Globus pallidus (tissue), 1 donor: ENCODE data around the gene KCNQ1.

Experiments used
- DNase-seq: peaks from one replicate; pipeline ENCODE4 v3.0.0-alpha.2; 2015; ENCODE audit warnings: low spot score

Gene KCNQ1, protein sequence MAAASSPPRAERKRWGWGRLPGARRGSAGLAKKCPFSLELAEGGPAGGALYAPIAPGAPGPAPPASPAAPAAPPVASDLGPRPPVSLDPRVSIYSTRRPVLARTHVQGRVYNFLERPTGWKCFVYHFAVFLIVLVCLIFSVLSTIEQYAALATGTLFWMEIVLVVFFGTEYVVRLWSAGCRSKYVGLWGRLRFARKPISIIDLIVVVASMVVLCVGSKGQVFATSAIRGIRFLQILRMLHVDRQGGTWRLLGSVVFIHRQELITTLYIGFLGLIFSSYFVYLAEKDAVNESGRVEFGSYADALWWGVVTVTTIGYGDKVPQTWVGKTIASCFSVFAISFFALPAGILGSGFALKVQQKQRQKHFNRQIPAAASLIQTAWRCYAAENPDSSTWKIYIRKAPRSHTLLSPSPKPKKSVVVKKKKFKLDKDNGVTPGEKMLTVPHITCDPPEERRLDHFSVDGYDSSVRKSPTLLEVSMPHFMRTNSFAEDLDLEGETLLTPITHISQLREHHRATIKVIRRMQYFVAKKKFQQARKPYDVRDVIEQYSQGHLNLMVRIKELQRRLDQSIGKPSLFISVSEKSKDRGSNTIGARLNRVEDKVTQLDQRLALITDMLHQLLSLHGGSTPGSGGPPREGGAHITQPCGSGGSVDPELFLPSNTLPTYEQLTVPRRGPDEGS

DNA sequence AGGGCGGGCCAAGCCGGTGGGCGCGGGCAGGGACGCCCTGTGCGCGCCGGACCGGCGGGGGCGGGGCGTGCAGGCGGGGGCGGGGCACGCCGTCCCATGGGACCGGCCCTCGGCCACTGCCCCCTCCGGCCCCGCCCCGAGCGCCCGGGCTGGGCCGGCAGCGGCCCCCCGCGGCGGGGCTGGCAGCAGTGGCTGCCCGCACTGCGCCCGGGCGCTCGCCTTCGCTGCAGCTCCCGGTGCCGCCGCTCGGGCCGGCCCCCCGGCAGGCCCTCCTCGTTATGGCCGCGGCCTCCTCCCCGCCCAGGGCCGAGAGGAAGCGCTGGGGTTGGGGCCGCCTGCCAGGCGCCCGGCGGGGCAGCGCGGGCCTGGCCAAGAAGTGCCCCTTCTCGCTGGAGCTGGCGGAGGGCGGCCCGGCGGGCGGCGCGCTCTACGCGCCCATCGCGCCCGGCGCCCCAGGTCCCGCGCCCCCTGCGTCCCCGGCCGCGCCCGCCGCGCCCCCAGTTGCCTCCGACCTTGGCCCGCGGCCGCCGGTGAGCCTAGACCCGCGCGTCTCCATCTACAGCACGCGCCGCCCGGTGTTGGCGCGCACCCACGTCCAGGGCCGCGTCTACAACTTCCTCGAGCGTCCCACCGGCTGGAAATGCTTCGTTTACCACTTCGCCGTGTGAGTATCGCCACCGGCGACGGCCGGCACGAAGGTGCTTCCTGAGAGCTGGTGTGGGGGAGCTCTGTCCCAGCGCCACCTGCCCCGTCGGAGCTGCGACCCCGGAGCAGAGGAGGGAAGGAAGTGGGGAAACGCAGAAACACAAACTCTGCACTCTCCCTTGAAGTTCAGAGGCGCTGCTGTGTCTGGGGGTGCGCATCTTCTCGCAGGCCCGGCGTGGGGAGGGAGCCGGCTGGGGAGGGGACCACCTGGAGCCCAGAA lies at the start of gene KCNQ1:
TSS of gene KCNQ1 (plus strand) at position 188 of the 925 bp plus-strand sequence. CDS start at position 279, 91 bp downstream.
- peak; percentile 9 for DNase-seq

DNA sequence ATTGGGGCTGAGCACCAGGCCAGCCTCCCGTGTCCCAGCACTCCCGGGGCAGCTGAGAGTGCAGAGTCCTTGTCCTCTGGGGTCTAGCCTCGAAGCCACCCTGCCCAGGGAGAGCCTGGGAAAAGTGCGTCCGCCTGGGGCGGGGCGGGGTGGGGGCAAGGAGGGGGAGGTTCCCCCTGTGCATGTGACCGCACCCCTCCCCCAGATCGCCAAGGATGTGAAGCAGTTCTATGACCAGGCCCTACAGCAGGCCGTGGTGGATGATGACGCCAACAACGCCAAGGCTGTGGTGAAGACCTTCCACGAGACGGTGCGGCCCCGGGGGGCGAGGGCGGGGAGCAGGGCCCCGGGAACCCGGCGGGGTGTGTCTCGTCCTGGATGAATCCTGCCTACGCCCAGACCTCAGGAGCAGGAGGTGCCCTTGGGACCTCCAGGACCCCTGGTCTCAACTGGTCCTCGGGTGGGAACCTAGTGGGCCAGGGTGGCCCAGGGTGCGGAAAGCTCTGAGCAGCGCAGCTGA lies 49.5 kb upstream of the KCNQ1 start:
- DNase-seq, result no peak

DNA sequence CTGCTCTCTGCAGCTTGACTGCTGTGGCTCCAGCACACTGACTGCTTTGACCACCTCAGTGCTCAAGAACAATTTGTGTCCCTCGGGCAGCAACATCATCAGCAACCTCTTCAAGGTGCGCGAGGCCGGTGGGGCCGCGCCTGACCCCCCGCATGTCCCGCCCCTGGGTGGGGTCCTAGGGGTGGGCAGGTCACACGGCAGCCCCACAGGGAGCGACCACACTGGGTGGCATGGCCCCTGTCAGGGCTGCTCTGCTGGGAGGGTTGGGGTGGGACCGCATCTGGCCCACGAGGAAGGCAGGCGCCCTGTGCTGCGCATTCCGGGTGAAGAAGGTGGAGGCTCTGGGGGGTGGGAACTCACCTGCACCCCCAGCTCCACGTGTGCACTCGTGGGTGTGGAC lies 49.0 kb upstream of the KCNQ1 start:
- DNase-seq, result no peak

DNA sequence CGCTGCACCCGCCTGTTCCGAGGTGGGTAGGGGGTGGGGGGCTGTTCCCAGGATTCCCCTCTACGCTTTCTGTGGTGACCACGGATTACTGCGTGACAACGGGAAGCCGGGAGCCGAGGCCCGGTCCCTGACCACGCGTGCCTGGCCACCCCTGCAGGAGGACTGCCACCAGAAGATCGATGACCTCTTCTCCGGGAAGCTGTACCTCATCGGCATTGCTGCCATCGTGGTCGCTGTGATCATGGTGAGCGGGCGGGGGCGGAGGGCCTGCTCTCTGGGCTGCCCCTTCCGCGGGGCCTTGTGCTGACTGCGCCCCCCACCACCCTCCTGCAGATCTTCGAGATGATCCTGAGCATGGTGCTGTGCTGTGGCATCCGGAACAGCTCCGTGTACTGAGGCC lies 48.3 kb upstream of the KCNQ1 start:
- DNase-seq, result no peak

DNA sequence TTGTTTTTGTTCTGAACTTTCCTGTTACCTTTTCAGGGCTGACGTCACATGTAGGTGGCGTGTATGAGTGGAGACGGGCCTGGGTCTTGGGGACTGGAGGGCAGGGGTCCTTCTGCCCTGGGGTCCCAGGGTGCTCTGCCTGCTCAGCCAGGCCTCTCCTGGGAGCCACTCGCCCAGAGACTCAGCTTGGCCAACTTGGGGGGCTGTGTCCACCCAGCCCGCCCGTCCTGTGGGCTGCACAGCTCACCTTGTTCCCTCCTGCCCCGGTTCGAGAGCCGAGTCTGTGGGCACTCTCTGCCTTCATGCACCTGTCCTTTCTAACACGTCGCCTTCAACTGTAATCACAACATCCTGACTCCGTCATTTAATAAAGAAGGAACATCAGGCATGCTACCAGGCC lies 47.8 kb upstream of the KCNQ1 start:
- no peak for DNase-seq

DNA sequence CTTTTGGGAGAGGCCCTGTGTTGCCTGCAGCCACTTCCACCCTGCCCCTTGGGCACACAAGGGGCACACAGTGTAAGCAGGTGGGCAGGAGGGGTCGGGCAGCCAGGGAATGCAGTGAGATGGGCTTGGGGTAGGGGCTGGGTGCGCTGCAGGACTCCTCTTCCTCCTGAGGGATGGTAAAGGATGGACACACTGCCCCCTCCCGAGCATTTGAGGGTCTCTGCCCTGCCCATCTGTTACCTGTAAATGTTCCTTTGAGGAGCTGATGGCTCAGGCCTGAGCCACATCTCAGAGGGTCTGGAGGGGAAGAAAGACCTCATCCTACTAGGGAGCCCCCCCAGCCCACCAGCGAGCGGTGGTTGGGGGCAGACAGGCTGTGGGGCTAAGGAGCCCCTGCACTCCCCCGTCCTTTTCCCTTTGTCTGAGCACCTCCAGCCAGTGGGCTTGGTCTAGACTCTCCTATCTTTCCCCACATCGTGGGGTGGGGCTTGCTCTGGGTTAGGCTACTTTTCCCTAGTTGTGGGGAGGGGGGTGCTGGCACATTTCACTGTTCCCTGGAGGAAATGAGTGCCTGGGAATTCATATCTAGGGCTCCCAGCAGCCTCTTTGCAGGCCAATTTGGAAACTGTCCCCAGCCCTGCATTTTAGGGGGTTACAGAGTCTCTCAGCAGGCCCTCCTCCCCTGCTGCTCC lies 46.0 kb upstream of the KCNQ1 start:
- DNase-seq, result no peak

DNA sequence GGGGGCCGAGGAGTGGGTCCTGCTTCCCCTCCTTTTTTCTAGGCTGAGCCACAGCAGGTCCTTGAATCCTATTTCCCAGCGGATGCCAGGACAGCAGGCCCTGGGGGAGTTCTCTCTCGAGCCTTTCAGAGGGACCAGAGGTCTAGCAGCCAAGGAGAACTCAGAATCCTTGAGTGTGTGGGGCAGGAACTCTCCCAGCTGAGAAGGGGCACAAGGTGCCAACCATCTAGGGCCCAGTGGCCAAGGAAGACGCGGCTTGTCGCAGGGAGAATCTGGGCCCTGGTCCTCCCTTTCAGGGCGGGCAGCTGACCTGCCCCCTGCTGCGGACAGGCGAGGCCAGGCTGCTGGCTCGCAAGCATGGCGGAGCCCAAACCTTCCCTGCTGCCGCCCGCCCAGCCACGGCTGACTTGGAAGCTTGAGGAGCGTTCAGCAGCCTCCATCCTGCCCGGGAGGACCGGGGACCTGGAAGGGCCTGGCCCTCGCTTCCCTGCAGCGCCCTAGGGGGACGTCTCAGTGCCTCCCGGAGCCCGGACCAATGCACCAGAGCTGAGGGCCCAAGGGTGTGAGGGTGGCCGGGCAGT lies 45.2 kb upstream of the KCNQ1 start:
- DNase-seq, result no peak

DNA sequence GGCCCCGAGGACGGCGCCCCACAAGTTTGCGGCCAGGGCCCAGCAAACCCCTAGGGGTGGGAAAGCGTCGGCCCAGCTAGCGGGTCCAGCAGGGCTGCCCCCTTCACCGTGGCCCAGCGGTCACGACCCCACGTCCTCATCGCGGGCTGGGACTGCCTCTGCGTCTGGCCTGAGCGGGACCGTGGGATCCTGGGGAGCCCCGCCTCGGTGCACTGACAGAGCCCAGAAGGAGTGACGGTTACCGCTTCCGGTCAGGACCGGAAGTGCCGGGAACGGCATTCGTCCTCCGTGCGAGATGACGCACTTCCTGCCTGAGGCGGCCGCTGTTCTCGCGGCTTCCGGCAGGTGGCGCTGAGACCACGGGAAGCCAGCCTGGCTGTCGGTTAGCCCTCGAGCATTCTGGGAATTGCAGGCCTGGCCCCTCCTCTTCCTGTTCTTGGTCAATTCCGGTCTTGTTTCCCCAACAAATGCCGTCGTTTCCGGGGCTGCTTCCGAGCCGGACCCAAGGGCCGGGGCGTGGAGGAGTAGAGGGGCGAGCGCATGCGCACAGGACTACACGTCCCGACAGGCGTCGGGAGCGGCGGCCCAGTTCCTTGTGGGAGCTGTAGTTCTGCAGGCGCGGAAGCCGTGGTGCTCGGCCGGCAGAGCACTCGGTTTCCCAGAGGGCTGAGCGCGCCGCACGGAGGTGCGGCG lies 44.6 kb upstream of the KCNQ1 start, which contains the start of gene TSSC4:
TSS of gene TSSC4 (plus strand) at position 682 of the 693 bp plus-strand sequence. CDS start 1,884 bp downstream, outside the sequence.
- peak; percentile 100 for DNase-seq

DNA sequence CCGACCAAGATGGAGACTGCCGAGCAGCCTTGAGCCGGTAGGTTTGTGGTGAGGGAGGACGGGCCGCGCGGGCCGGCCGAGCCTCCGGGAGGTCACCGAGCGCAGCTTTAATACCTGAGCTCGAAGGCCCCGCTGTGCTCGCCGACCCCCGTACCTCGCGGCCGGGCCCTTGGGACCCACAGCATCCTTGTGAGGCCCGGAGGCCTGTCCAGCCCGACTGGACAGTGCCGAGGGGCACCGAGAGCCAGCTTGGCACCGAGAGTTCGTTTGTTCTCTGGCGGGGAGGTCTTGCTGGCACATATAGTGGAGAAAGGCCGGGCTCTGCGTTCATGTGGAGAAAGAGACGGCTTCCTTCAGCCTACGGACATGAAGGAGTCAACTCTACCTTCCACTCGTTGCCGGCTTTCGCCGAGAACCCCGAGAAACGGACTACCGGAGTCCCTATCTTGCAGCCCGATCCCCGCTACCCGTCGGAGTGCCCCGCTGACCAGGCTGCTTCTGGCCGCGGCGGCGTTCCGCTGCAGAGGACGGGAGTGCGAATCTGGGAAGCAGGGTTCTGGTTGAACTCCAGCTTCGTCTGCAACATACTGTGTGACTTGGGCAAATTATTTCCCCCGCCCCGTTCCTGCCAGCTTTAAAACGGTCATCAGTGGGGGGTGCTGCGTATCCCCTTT lies 43.9 kb upstream of the KCNQ1 start:
- no peak for DNase-seq

DNA sequence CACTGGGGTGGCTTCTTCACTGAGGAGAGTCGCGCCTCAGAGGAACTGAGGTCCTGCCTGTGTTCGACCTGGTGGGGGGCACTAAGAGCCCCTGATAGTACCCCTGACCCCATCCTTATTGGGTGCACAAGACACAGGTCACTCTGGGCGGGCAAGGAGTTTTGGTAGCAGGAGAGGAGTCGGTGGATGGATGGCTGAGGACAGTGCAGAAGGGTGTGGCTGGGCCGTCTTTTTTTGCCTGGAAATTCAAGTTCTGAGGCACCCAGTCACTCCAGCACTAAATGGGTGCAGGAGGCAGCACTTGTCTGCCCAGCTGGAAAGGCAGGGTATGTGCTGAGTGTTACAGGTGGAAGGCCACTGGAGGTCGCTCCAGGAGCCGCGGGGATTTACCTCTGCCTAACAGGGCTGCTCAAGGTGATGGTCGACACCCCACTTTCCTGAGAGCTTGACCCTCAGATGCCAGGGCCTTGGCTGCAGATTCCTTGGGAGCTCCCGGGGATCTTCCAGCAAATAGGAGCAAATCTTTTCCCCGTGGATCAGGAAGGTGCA lies 43.3 kb upstream of the KCNQ1 start:
- DNase-seq, result no peak

DNA sequence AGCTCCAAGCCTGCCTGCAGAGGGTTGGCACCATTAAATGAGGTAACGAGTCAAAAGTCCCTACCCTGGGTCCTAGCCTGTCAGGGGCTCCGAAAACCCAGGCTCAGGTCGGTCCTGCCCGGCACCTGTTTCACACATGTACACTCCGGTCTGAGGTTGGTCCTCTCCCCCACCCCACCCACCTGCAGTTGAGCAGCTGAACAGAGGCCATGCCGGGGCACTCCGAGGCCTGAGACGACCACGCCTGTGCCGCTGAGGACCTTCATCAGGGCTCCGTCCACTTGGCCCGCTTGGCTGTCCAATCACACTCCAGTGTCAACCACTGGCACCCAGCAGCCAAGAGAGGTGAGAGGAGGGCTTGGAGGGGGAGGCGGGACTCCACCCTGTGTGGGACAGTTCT lies 42.7 kb upstream of the KCNQ1 start:
- DNase-seq, result no peak

DNA sequence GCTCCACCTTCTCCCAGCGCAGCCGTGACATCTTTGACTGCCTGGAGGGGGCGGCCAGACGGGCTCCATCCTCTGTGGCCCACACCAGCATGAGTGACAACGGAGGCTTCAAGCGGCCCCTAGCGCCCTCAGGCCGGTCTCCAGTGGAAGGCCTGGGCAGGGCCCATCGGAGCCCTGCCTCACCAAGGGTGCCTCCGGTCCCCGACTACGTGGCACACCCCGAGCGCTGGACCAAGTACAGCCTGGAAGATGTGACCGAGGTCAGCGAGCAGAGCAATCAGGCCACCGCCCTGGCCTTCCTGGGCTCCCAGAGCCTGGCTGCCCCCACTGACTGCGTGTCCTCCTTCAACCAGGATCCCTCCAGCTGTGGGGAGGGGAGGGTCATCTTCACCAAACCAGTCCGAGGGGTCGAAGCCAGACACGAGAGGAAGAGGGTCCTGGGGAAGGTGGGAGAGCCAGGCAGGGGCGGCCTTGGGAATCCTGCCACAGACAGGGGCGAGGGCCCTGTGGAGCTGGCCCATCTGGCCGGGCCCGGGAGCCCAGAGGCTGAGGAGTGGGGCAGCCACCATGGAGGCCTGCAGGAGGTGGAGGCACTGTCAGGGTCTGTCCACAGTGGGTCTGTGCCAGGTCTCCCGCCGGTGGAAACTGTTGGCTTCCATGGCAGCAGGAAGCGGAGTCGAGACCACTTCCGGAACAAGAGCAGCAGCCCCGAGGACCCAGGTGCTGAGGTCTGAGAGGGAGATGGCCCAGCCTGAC lies 41.7 kb upstream of the KCNQ1 start:
- DNase-seq, result no peak

DNA sequence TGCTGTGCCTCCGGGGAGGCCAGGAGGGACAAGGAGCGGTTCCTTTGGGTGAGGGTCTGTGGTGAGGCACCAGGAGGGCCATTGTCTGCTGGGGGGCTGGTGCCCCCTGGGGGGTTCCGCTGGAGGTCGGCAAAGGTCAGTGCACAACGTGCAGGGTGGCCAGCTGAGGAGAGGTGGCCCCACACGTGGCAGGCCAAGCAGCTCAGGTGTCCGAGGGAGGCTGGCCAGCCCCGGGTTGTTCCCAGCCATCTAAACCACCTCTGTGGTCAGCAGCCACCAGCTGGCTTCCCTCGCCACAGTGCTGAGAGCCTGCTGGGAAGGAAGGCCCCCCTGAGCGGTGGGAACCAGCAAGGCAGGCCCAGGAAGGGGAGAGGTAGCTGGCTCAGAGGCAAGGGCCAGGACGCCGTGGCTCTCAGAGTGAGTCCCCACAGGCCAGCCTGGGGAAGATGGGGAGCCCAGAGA lies 40.0 kb upstream of the KCNQ1 start:
- no peak for DNase-seq

DNA sequence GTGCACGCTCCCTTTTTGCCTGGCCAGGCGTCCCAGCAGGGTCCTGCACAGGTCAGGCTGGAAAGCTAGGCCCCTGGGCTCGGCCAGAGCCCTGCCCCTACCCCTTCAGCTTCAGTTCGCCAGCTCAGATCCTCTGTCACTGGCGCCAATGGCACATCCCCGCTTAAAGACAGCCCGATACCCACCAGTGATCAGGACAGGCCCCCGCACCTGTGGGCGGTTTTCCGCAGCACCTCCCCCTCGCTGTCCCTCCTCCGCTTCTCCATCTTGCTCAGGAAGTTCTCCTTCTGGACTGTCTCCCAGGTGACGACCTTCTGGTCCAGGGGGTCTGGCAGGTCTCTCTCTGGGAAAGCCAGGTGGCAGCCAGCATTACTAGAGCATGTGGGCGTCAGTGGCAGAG lies 38.4 kb upstream of the KCNQ1 start:
- no peak for DNase-seq

DNA sequence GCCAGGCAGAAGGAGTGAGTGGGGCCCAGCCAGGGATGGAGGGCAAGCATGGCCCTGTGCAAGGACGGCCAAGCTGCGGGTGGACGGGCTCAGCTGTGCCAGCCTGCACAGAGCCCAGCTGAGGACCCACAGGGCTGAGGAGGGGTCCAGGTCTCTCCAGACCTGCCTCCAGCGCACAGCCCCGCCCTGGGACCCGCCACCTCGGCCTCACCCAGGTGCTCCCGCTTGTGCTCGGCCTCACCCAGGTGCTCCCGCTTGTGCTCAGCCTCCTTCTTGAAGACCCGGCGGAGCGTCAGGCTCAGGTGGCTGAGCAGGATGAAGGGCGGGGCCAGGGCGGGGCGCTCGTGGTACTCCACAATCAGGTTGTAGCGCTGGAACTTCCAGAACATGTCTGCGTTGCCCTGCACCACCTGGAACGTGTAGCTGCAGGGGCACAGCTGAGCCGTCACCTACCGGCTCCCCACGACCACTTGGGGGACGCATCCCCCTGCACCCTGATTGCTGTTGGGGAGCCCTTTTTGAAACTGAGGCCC lies 37.9 kb upstream of the KCNQ1 start:
- DNase-seq, result no peak

DNA sequence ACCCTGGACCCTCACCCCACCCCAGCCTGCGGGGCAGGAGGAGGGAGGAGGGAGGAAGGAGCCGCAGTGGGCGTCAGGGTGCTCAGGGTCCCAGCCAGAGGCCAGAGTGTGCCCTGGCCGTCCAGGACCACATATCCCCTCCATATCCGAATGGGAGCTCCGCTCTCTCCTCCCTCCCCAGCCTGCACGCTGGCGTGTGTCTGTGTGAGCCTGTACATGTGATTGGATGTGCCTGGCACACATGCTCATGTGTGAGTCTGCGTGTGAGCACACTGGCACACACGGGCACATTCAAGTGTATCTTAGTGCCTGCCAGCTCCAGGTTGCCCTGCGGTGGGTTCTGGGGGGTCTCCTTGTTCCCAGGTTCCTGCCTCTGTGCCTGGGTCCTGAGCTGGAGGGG lies 36.1 kb upstream of the KCNQ1 start:
- no peak for DNase-seq

DNA sequence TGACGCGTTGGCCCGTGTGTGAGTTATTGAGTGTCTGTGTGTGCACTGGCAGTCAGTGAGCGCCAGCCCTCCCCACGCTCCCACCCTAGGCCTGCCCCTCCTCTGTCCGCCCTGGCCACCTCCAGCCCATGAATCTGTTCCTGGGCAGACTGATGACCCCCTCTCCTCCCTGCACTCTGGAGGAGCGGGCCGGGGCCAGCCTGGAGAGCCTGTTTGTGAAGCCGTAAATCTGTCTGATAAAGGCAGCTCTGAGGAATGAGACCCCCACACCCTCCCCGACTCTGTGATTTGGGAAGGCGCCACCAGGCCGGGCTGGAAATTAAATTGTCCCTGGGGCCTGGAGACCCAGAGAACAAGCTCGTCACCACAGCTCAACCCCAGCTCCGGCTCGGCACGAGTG lies 35.7 kb upstream of the KCNQ1 start:
- no peak for DNase-seq
